ENCODE data around the gene DTL. TPM values are rescaled to one million over a fixed set of nuclear protein-coding genes. Genes with fewer than 3 reads are reported as not detected.

Gene DTL
- total RNA-seq, 1 donor from 2014 or later, result 76.6 TPM

GRCh38 chr1:212012034-212012740 lies 23.4 kb upstream of the DTL start:
- Histone ChIP-seq H3K27me3 (no peaks in the 10 kb centered on the region), H3F3A (ENCODE audit: low read depth) (peaks cover 7% of the 10 kb centered on the region), H3K27ac (no peak overlapping the region), H3K9me3 (ENCODE audit: low read depth) (no peaks in the 10 kb centered on the region), H3K4me2 (no peak overlapping the region), H3K4me1 (no peaks in the 10 kb centered on the region), H3K4me3 (no peak overlapping the region), H3K79me2 (ENCODE audit: low read depth) (no peaks in the 10 kb centered on the region), H4K20me1 (ENCODE audit: low read depth) (no peaks in the 10 kb centered on the region), H3K36me3 (no peaks in the 10 kb centered on the region), H3K9ac (no peak overlapping the region), H2AFZ (replicated peaks) (no peak overlapping the region)
- H3K4me3 Mint-ChIP-seq, result no peak overlapping the region
- no peaks in the 10 kb centered on the region for H3K4me1 Mint-ChIP-seq
- no peak overlapping the region for H3K27ac Mint-ChIP-seq
- DNase-seq (ENCODE audit: low spot score), result peak; percentile 75
- no peaks in the 10 kb centered on the region for H3K9me3 Mint-ChIP-seq
- TF ChIP-seq EZH2phosphoT487 (IDR thresholded peaks at IDR 0.05) (no peak), CTCF (IDR thresholded peaks at IDR 0.05) (peak; percentile 95)
- peaks cover 2% of the 10 kb centered on the region for H3K27me3 Mint-ChIP-seq (ENCODE audit: insufficient read depth, low read depth)
- H3K36me3 Mint-ChIP-seq, result peaks cover 14% of the 10 kb centered on the region

GRCh38 chr1:212013672-212014071 lies 21.9 kb upstream of the DTL start:
- TF ChIP-seq EZH2 (IDR thresholded peaks at IDR 0.05) (no peak), CTCF (IDR thresholded peaks at IDR 0.05) (no peak), EZH2phosphoT487 (IDR thresholded peaks at IDR 0.05) (no peak)
- no peak overlapping the region for H3K9ac ChIP-seq
- no peak overlapping the region for H3K4me2 ChIP-seq
- H2AFZ ChIP-seq (replicated peaks), result no peak overlapping the region
- H3K9me3 Mint-ChIP-seq, result no peaks in the 10 kb centered on the region
- no peaks in the 10 kb centered on the region for H4K20me1 ChIP-seq (ENCODE audit: low read depth)
- H3K27me3 ChIP-seq, result no peaks in the 10 kb centered on the region
- H3K27me3 Mint-ChIP-seq (ENCODE audit: insufficient read depth, low read depth), result peaks cover 2% of the 10 kb centered on the region
- peaks cover 7% of the 10 kb centered on the region for H3F3A ChIP-seq (ENCODE audit: low read depth)
- H3K4me1 Mint-ChIP-seq, result no peaks in the 10 kb centered on the region
- no peak overlapping the region for H3K4me3 Mint-ChIP-seq
- H3K27ac Mint-ChIP-seq, result no peak overlapping the region
- no peak for DNase-seq (ENCODE audit: low spot score)
- H3K79me2 ChIP-seq (ENCODE audit: low read depth), result no peaks in the 10 kb centered on the region
- H3K4me3 ChIP-seq, result no peak overlapping the region
- peaks cover 16% of the 10 kb centered on the region for H3K36me3 Mint-ChIP-seq
- no peaks in the 10 kb centered on the region for H3K9me3 ChIP-seq (ENCODE audit: low read depth)
- no peaks in the 10 kb centered on the region for H3K36me3 ChIP-seq
- H3K27ac ChIP-seq, result no peak overlapping the region
- no peaks in the 10 kb centered on the region for H3K4me1 ChIP-seq

DNA sequence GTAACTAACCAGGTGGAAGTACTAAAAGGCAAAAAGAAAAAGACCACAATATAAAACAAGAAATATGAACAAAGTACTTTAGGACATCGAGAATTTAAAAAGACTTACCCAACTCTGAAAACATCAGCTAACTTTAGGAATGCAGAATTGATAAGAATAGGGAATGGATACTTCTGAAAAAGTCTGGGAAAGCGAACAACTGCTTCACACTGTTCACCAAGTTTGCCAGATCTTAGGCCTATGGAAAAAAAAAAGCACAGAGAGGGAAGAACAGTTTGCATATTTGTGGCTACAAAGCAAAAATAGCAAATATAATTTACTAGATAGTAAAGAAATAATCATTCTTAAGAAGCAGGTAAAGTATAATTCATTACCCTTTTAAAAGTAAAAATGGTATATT lies 14.6 kb upstream of the DTL start:
- no peak overlapping the region for H3K27ac ChIP-seq
- H3K4me3 Mint-ChIP-seq, result no peak overlapping the region
- H3K27me3 Mint-ChIP-seq (ENCODE audit: insufficient read depth, low read depth), result no peaks in the 10 kb centered on the region
- no peak overlapping the region for H3K4me3 ChIP-seq
- no peak overlapping the region for H3K27ac Mint-ChIP-seq
- no peak overlapping the region for H3K9ac ChIP-seq
- no peaks in the 10 kb centered on the region for H3F3A ChIP-seq (ENCODE audit: low read depth)
- H3K36me3 Mint-ChIP-seq, result peaks cover 31% of the 10 kb centered on the region
- DNase-seq (ENCODE audit: low spot score), result no peak
- no peaks in the 10 kb centered on the region for H3K27me3 ChIP-seq
- no peaks in the 10 kb centered on the region for H3K4me1 Mint-ChIP-seq
- H2AFZ ChIP-seq (replicated peaks), result no peak overlapping the region
- H4K20me1 ChIP-seq (ENCODE audit: low read depth), result peaks cover 4% of the 10 kb centered on the region
- H3K4me2 ChIP-seq, result no peak overlapping the region
- H3K36me3 ChIP-seq, result peaks cover 9% of the 10 kb centered on the region
- peaks cover 43% of the 10 kb centered on the region for H3K79me2 ChIP-seq (ENCODE audit: low read depth)
- H3K4me1 ChIP-seq, result no peaks in the 10 kb centered on the region
- peaks cover 10% of the 10 kb centered on the region for H3K9me3 ChIP-seq (ENCODE audit: low read depth)
- H3K9me3 Mint-ChIP-seq, result peaks cover 15% of the 10 kb centered on the region
- TF ChIP-seq EZH2phosphoT487 (IDR thresholded peaks at IDR 0.05) (no peak), EZH2 (IDR thresholded peaks at IDR 0.05) (no peak), CTCF (IDR thresholded peaks at IDR 0.05) (no peak)
